ENCODE results near the gene FOXC1.

FOXC1 gene

GRCh38 chr6:1643830-1644445 lies 34.2 kb downstream of the FOXC1 start:
- no peak for DNase-seq (ENCODE audit: low read depth in 2 of 2)

- DNase-seq (ENCODE audit: low read depth in 2 of 2), result no peak
These were observed 34.9 kb downstream of the FOXC1 start for GRCh38 chr6:1644516-1645060.

- no peak for DNase-seq (ENCODE audit: low read depth in 2 of 2)
These were observed 35.9 kb downstream of the FOXC1 start for GRCh38 chr6:1645466-1646185.

- no peak for DNase-seq (ENCODE audit: low read depth in 2 of 2)
These were observed 41.6 kb downstream of the FOXC1 start for GRCh38 chr6:1651362-1651761.

- DNase-seq (ENCODE audit: low read depth in 2 of 2), result no peak
These were observed 43.1 kb downstream of the FOXC1 start for GRCh38 chr6:1652842-1653241.

- DNase-seq (ENCODE audit: low read depth in 2 of 2), result no peak
These were observed 44.3 kb downstream of the FOXC1 start for GRCh38 chr6:1654054-1654453.

- no peak for DNase-seq (ENCODE audit: low read depth in 2 of 2)
These were observed 47.5 kb downstream of the FOXC1 start for GRCh38 chr6:1657116-1657770.

GRCh38 chr6:1657771-1658165 lies 48.1 kb downstream of the FOXC1 start:
- no peak for DNase-seq (ENCODE audit: low read depth in 2 of 2)

GRCh38 chr6:1658212-1659005 lies 48.7 kb downstream of the FOXC1 start:
- DNase-seq (ENCODE audit: low read depth in 2 of 2), result no peak

GRCh38 chr6:1659816-1660215 lies 50.1 kb downstream of the FOXC1 start:
- DNase-seq (ENCODE audit: low read depth in 2 of 2), result no peak

GRCh38 chr6:1662534-1662933 lies 52.8 kb downstream of the FOXC1 start:
- no peak for DNase-seq (ENCODE audit: low read depth in 2 of 2)
